ENCODE data around the gene PLIN3.

DNA sequence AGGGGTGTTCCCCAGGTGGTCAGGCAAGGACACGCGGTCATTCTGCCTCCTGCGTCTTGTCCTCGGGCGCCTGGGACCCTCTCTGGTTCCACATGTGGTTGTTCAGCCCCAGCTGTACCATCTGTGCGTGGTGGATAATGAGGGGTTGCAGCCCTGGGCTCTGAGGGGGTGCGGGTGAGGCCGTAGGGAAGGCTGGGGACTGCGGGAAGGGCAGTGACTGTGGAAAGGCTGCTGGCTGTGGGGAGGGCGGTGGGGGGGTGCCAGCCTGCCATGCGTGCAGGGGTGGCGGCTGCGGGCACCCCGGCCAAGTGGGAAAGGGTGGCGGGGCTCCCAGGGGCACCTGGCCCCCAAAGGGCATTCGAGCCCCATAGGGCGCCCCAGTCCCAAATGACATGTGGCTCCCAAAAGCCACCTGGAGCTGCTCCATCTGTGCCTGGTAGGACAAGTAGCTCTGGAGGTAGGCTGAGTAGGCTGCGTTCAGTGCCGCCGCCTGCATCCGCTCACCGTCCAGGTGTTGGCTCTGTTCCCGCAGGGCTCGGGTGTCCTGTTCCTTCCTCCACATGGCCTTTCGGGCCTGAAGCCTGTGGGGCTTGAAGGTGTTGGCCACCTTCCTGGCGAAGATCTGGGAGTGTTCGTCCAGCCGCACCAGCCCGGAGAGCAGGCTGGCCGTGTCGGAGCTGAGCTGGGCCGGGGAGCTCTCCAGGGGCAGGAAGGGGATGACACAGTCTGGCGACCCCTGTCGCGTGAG, 51.1 kb downstream of the PLIN3 start:
- TF ChIP-seq POLR2A (IDR thresholded peaks at IDR 0.05): no peak
- TF ChIP-seq POLR2AphosphoS5 (IDR thresholded peaks at IDR 0.05): no peak
- TF ChIP-seq, protein P1, sequence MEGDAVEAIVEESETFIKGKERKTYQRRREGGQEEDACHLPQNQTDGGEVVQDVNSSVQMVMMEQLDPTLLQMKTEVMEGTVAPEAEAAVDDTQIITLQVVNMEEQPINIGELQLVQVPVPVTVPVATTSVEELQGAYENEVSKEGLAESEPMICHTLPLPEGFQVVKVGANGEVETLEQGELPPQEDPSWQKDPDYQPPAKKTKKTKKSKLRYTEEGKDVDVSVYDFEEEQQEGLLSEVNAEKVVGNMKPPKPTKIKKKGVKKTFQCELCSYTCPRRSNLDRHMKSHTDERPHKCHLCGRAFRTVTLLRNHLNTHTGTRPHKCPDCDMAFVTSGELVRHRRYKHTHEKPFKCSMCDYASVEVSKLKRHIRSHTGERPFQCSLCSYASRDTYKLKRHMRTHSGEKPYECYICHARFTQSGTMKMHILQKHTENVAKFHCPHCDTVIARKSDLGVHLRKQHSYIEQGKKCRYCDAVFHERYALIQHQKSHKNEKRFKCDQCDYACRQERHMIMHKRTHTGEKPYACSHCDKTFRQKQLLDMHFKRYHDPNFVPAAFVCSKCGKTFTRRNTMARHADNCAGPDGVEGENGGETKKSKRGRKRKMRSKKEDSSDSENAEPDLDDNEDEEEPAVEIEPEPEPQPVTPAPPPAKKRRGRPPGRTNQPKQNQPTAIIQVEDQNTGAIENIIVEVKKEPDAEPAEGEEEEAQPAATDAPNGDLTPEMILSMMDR (IDR thresholded peaks at IDR 0.05): no peak

Measured in gastroesophageal sphincter (tissue), 3 donors.